LNCAP (cell line): ENCODE measurements around the gene TSR3.

Source experiments
- TF ChIP-seq, protein P1 (sequence below): fragments of 450-650 bp; IDR thresholded peaks from 2 replicates; pipeline ENCODE4 v1.5.1; 2017; ENCODE audit warnings: mild to moderate bottlenecking

Gene TSR3

DNA sequence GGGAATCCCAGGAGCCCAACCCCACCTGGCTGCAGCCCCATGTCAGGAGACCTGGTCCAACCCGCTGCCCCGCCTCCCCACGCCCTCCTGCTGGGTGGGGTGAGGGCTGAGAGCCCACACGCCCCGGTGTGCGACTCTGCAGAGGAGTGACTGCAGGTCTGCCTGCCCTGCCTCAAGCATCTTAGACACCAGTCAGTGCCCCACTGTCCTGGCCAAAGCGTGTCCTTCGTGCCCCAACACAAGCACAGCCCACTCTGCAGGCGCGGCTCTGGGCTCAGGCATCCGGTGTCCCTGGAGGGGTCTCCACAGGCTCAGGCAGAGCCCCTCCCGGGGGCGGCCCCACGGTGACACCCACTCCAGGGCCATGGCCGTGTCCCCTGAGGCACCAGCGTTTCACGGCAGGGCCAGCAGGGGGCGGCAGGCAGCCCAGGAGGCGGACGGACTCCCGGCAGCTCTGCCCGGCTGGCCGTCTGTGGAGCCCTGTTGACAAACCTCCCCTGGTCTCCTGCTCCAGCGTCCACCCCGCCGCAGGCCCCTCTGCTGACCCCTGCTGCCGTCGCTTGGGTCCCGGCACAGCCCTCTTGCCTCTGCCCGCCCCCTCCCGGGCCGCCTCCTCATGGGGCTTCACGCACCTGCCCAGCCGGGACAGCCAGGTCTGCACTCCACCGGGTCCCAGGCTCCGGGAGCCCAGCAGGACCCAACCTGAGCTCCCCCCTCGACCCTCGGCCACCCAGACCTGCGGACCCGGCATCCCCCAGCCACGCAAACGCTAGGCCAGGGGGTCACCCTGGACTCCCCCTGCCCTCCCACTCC is 50.8 kb downstream of the TSR3 start:
- TF ChIP-seq, protein P1, sequence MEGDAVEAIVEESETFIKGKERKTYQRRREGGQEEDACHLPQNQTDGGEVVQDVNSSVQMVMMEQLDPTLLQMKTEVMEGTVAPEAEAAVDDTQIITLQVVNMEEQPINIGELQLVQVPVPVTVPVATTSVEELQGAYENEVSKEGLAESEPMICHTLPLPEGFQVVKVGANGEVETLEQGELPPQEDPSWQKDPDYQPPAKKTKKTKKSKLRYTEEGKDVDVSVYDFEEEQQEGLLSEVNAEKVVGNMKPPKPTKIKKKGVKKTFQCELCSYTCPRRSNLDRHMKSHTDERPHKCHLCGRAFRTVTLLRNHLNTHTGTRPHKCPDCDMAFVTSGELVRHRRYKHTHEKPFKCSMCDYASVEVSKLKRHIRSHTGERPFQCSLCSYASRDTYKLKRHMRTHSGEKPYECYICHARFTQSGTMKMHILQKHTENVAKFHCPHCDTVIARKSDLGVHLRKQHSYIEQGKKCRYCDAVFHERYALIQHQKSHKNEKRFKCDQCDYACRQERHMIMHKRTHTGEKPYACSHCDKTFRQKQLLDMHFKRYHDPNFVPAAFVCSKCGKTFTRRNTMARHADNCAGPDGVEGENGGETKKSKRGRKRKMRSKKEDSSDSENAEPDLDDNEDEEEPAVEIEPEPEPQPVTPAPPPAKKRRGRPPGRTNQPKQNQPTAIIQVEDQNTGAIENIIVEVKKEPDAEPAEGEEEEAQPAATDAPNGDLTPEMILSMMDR: peak; percentile 95

DNA sequence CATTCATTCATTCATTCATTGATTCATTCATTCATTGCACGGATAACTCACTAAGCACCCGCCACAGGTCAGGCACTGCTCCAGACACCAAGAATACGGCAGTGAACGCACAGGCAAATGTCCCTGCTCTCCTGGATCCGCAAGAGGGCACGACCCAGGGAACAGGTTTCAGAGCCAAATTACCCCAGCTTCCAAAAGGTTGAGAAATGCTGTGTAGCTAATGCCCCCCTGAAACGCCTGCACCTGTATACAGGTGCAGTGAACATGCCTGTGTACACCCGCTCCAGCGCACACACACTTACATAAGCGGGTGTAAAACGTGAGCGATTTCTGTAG is 51.8 kb downstream of the TSR3 start:
- TF ChIP-seq, protein P1: no peak
